ENCODE measurements around the gene RNF157. TPM values are rescaled to one million over a fixed set of nuclear protein-coding genes. Genes with fewer than 3 reads are reported as not detected.

The RNF157 gene
- total and polyA plus RNA-seq, 2 of the 13 experiments (the other 11 are each of a cell fraction or from before 2014, with no cell fraction given): 0.44 to 1.5 TPM

DNA sequence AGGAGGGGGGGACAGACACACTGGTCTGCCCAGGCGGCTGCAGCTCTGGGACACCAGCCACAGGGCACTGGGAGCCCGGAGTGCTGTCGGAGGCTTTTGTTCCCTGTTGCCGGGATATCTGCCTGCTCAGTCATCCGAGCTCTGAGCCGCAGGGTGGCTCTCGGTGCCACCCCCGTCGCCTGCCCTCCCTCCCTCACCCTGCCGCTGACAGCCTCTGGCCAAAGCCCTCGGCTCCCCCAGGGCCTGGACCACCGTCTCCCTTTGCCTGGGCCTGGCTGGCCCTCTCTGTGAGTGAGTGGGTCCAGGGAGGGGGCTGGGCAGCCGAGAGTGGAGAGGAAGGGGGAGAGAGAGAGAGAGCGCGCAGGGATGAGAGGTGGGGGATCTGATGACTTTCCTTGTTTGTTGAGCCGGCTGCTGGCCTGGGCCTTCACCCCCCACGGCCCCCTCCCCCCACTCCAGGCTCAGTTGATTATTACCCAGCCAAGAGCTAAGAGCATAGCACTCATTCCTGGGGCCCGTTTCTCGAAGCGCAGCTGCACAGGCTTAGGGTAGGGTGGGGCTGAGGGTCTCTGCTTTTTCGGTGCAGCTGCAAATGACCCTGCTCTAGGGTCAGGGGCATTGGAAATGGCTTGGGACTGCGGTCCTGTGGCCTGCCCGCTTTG lies 101.9 kb downstream of the RNF157 start (continued):
- 0 out of 2 replicates have a peak, but pooled peaks have one; percentile 35 for TF ChIP-seq ZNF317 (CRISPR knock-in tag; IDR thresholded peaks at IDR 0.05)
- TF ChIP-seq JDP2 (CRISPR knock-in tag; IDR thresholded peaks at IDR 0.05; ENCODE audit: borderline replicate concordance): no peak
- peak; percentile 80 for TF ChIP-seq BORCS8-MEF2B (CRISPR knock-in tag; IDR thresholded peaks at IDR 0.05)
- TF ChIP-seq SIN3B (IDR thresholded peaks at IDR 0.05; ENCODE audit: low read length): 0 out of 2 replicates have a peak, but pooled peaks have one; percentile 27
- no peak for TF ChIP-seq ZNF7 (CRISPR knock-in tag; IDR thresholded peaks at IDR 0.05)
- TF ChIP-seq MED8 (CRISPR knock-in tag; IDR thresholded peaks at IDR 0.05; ENCODE audit: insufficient replicate concordance): no peak
- peak; percentile 24; the same call in 1 of the 2 replicates for TF ChIP-seq ZNF564 (CRISPR knock-in tag; IDR thresholded peaks at IDR 0.05)
- no peak for TF ChIP-seq ZFP62 (CRISPR knock-in tag; IDR thresholded peaks at IDR 0.05)
- TF ChIP-seq ZNF431 (CRISPR knock-in tag; IDR thresholded peaks at IDR 0.05; ENCODE audit: borderline replicate concordance, low read depth): no peak
- TF ChIP-seq MAFK (conservative IDR thresholded peaks at IDR 0.05 in 1 of 2, IDR thresholded peaks at IDR 0.05 in 1 of 2; ENCODE audit: low read length in 2 of 2): no peak
- TF ChIP-seq, protein P1, sequence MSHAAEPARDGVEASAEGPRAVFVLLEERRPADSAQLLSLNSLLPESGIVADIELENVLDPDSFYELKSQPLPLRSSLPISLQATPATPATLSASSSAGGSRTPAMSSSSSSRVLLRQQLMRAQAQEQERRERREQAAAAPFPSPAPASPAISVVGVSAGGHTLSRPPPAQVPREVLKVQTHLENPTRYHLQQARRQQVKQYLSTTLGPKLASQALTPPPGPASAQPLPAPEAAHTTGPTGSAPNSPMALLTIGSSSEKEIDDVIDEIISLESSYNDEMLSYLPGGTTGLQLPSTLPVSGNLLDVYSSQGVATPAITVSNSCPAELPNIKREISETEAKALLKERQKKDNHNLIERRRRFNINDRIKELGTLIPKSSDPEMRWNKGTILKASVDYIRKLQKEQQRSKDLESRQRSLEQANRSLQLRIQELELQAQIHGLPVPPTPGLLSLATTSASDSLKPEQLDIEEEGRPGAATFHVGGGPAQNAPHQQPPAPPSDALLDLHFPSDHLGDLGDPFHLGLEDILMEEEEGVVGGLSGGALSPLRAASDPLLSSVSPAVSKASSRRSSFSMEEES (CRISPR knock-in tag; IDR thresholded peaks at IDR 0.05): peak; percentile 75
- TF ChIP-seq CBX5 (CRISPR knock-in tag; IDR thresholded peaks at IDR 0.05; ENCODE audit: borderline replicate concordance): peak; percentile 52; the same call in 1 of the 2 replicates
- TF ChIP-seq BHLHE40 (IDR thresholded peaks at IDR 0.05; ENCODE audit: low read length): no peak
- no peak for TF ChIP-seq SRSF4 (IDR thresholded peaks at IDR 0.05; ENCODE audit: low read depth, low read length, poor library complexity, severe bottlenecking)
- TF ChIP-seq, protein P2, sequence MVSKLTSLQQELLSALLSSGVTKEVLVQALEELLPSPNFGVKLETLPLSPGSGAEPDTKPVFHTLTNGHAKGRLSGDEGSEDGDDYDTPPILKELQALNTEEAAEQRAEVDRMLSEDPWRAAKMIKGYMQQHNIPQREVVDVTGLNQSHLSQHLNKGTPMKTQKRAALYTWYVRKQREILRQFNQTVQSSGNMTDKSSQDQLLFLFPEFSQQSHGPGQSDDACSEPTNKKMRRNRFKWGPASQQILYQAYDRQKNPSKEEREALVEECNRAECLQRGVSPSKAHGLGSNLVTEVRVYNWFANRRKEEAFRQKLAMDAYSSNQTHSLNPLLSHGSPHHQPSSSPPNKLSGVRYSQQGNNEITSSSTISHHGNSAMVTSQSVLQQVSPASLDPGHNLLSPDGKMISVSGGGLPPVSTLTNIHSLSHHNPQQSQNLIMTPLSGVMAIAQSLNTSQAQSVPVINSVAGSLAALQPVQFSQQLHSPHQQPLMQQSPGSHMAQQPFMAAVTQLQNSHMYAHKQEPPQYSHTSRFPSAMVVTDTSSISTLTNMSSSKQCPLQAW (CRISPR knock-in tag; IDR thresholded peaks at IDR 0.05): peak; percentile 99
- TF ChIP-seq HDAC2 (CRISPR knock-in tag; IDR thresholded peaks at IDR 0.05): peak; percentile 84
- no peak for TF ChIP-seq MBNL3 (CRISPR knock-in tag; conservative IDR thresholded peaks at IDR 0.05)
- TF ChIP-seq TARDBP (CRISPR knock-in tag; IDR thresholded peaks at IDR 0.05): peak; percentile 93
- no peak for TF ChIP-seq ZBTB3 (CRISPR knock-in tag; IDR thresholded peaks at IDR 0.05; ENCODE audit: borderline replicate concordance, low read depth)
- TF ChIP-seq ZNF713 (CRISPR knock-in tag; IDR thresholded peaks at IDR 0.05): no peak
- no peak for TF ChIP-seq TBP (CRISPR knock-in tag; IDR thresholded peaks at IDR 0.05)
- peak; percentile 78 for TF ChIP-seq PHF5A (CRISPR knock-in tag; IDR thresholded peaks at IDR 0.05; ENCODE audit: low read depth, unreplicated experiment)
- TF ChIP-seq ZMYM4 (CRISPR knock-in tag; IDR thresholded peaks at IDR 0.05): peak; percentile 71
- TF ChIP-seq ZNF572 (CRISPR knock-in tag; IDR thresholded peaks at IDR 0.05): no peak
- peak; percentile 95 for TF ChIP-seq SALL1 (CRISPR knock-in tag; IDR thresholded peaks at IDR 0.05)
- peak; percentile 60; the same call in 1 of the 2 replicates for TF ChIP-seq FOXK1 (CRISPR knock-in tag; IDR thresholded peaks at IDR 0.05; ENCODE audit: borderline replicate concordance, low read depth)
- TF ChIP-seq, protein P3, sequence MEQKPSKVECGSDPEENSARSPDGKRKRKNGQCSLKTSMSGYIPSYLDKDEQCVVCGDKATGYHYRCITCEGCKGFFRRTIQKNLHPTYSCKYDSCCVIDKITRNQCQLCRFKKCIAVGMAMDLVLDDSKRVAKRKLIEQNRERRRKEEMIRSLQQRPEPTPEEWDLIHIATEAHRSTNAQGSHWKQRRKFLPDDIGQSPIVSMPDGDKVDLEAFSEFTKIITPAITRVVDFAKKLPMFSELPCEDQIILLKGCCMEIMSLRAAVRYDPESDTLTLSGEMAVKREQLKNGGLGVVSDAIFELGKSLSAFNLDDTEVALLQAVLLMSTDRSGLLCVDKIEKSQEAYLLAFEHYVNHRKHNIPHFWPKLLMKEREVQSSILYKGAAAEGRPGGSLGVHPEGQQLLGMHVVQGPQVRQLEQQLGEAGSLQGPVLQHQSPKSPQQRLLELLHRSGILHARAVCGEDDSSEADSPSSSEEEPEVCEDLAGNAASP (CRISPR knock-in tag; IDR thresholded peaks at IDR 0.05; ENCODE audit: borderline replicate concordance): peak; percentile 86; the same call in 1 of the 2 replicates
- peak; percentile 11; the same call in 1 of the 2 replicates for TF ChIP-seq SMAD9 (CRISPR knock-in tag; IDR thresholded peaks at IDR 0.05)
